Thyroid gland (tissue), 4 donors: ENCODE data around the gene TM9SF4.

Source experiments
- POLR2A ChIP-seq, 2 donors: fragments of 450-650 bp; IDR thresholded peaks; one replicate each; pipeline ENCODE4 v1.6.1; 2017; ENCODE audit warnings: antibody characterized with exemption in 2 of 2, mild to moderate bottlenecking in 2 of 2, moderate library complexity in 1 of 2
- TF ChIP-seq, protein P1 (sequence below), 6 experiments: fragments of 200-600 bp in 3 of 6; fragments of 450-650 bp in 3 of 6; sonication (generic) in 3 of 6; IDR thresholded peaks; one replicate each; pipeline ENCODE4 v1.5.1; 2016 to 2019; ENCODE audit warnings: antibody characterized with exemption in 6 of 6, mild to moderate bottlenecking in 2 of 6, inconsistent platforms in 1 of 6, moderate library complexity in 1 of 6

DNA sequence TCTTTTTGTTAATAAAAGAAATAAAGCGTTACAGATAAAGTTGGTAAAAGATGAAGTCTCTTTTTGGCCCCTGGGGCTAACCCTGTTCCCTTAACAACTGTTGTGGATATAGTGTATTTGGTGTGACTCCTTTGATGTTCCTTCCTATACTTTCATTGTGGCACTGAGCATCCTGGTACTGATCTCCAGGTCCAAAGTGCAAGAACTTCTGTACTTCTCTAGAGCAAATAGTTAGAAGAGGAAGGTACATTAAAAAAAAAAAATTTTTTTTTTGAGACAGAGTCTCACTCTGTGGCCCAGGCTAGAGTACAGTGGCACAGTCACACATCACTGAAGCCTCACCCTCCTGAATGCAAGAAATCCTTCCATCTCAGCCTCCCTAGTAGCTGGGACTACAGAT, 104.4 kb downstream of the TM9SF4 start:
- TF ChIP-seq, protein P1, sequence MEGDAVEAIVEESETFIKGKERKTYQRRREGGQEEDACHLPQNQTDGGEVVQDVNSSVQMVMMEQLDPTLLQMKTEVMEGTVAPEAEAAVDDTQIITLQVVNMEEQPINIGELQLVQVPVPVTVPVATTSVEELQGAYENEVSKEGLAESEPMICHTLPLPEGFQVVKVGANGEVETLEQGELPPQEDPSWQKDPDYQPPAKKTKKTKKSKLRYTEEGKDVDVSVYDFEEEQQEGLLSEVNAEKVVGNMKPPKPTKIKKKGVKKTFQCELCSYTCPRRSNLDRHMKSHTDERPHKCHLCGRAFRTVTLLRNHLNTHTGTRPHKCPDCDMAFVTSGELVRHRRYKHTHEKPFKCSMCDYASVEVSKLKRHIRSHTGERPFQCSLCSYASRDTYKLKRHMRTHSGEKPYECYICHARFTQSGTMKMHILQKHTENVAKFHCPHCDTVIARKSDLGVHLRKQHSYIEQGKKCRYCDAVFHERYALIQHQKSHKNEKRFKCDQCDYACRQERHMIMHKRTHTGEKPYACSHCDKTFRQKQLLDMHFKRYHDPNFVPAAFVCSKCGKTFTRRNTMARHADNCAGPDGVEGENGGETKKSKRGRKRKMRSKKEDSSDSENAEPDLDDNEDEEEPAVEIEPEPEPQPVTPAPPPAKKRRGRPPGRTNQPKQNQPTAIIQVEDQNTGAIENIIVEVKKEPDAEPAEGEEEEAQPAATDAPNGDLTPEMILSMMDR (IDR thresholded peaks at IDR 0.05), result no peak
- no peak for TF ChIP-seq POLR2A (IDR thresholded peaks at IDR 0.05)
